Endodermal cell (in vitro differentiated cells): ENCODE data around the gene CEP104. TPM values are rescaled to one million over a fixed set of nuclear protein-coding genes. Genes with fewer than 3 reads are reported as not detected.

ENCODE experiments used
- DNase-seq: peaks from one replicate; pipeline ENCODE4 v3.0.0-alpha.2; 2017
- H3K27ac ChIP-seq: 2 replicates; pipeline ENCODE4 v1.5.1; 2013; ENCODE audit warnings: mild to moderate bottlenecking, low read depth, low read length, moderate library complexity
- H3K27me3 ChIP-seq: 2 replicates; pipeline ENCODE4 v1.6.1; 2013; ENCODE audit warnings: mild to moderate bottlenecking, low read length, moderate library complexity; ENCODE audit not compliant: insufficient read depth, control insufficient read depth, poor library complexity, severe bottlenecking
- H3K36me3 ChIP-seq: 2 replicates; pipeline ENCODE4 v1.7.0; 2013; ENCODE audit warnings: mild to moderate bottlenecking, low read length, moderate library complexity; ENCODE audit not compliant: control insufficient read depth, insufficient read depth
- H3K4me1 ChIP-seq: one replicate; pipeline ENCODE4 v1.7.0; 2013; ENCODE audit warnings: low read length; ENCODE audit not compliant: control insufficient read depth, insufficient read depth
- H3K4me3 ChIP-seq: 2 replicates; pipeline ENCODE4 v1.5.1; 2013; ENCODE audit warnings: mild to moderate bottlenecking, low read length, moderate library complexity
- H3K9ac ChIP-seq: 2 replicates; pipeline ENCODE4 v1.6.1; 2013; ENCODE audit warnings: mild to moderate bottlenecking, low read length, moderate library complexity; ENCODE audit not compliant: poor library complexity, severe bottlenecking; ENCODE audit errors: extremely low read depth
- H3K9me3 ChIP-seq: 2 replicates; pipeline ENCODE4 v1.6.1; 2013; ENCODE audit warnings: mild to moderate bottlenecking, low read length, moderate library complexity; ENCODE audit not compliant: control insufficient read depth
- H3K27ac Mint-ChIP-seq: 2 replicates; pipeline ENCODE4 v1.8.0; 2020; ENCODE audit warnings: mixed read lengths
- H3K27me3 Mint-ChIP-seq: 2 replicates; pipeline ENCODE4 v1.8.0; 2021; ENCODE audit warnings: mild to moderate bottlenecking, mixed read lengths; ENCODE audit not compliant: insufficient read depth
- H3K36me3 Mint-ChIP-seq: 2 replicates; pipeline ENCODE4 v1.8.0; 2020; ENCODE audit warnings: low read depth, mixed read lengths
- H3K4me1 Mint-ChIP-seq: 2 replicates; pipeline ENCODE4 v1.8.0; 2020; ENCODE audit warnings: mixed read lengths
- H3K4me3 Mint-ChIP-seq: 2 replicates; pipeline ENCODE4 v1.8.0; 2020; ENCODE audit warnings: mild to moderate bottlenecking, moderate library complexity, mixed read lengths
- H3K9me3 Mint-ChIP-seq: 2 replicates; pipeline ENCODE4 v1.8.0; 2020; ENCODE audit warnings: mild to moderate bottlenecking, mixed read lengths
- CTCF ChIP-seq: fragments of 200-600 bp; sonication (generic); conservative IDR thresholded peaks from 2 replicates; pipeline ENCODE4 v1.5.0; 2021; ENCODE audit warnings: antibody characterized with exemption, mild to moderate bottlenecking
- WGBS, 2 experiments: methylation state at CpG; one replicate each; pipeline versions ENCODE4 v1.1.5 to v1.1.7; 2013; ENCODE audit warnings: missing lambda C conversion rate in 2 of 2, mixed read lengths in 1 of 2; ENCODE audit not compliant: insufficient coverage in 1 of 2, insufficient read length in 1 of 2; 5-methylcytosine and 5-hydroxymethylcytosine counted together
- total RNA-seq, 2 donors: library from RNA; stranded (reverse); fragmentation: NEBNext Ultra II Directional in 1 of 2; extraction: Animal tissue kit (Norgen Biotek cat#: 25700) in 1 of 2; gene quantifications; 2 replicates in 1 of 2; 3 replicates in 1 of 2; pipeline ENCODE4 v1.2.1, GENCODE V29; 2021

CEP104 gene
- total RNA-seq, 2 donors from 2014 or later = 34.2 to 47.5 TPM

GRCh38 chr1:3825356-3825755 lies 31.7 kb downstream of the CEP104 start:
- no peaks in the 10 kb centered on the region for H3K27me3 Mint-ChIP-seq
- no peak overlapping the region for H3K4me3 ChIP-seq
- H3K27me3 ChIP-seq = no peaks in the 10 kb centered on the region
- 90 to 93% methylated on average over 15 of the region's 15 CpGs for WGBS, 2 experiments
- H3K4me3 Mint-ChIP-seq = no peak overlapping the region
- H3K27ac ChIP-seq = no peak overlapping the region
- no peak for DNase-seq
- peaks cover 68% of the 10 kb centered on the region for H3K36me3 Mint-ChIP-seq
- H3K27ac Mint-ChIP-seq = no peak overlapping the region
- H3K4me1 ChIP-seq = no peaks in the 10 kb centered on the region
- no peak for TF ChIP-seq CTCF
- H3K9ac ChIP-seq = no peak overlapping the region
- H3K4me1 Mint-ChIP-seq = no peaks in the 10 kb centered on the region
- H3K36me3 ChIP-seq = peaks cover 57% of the 10 kb centered on the region
- no peaks in the 10 kb centered on the region for H3K9me3 ChIP-seq
- H3K9me3 Mint-ChIP-seq = no peaks in the 10 kb centered on the region

DNA sequence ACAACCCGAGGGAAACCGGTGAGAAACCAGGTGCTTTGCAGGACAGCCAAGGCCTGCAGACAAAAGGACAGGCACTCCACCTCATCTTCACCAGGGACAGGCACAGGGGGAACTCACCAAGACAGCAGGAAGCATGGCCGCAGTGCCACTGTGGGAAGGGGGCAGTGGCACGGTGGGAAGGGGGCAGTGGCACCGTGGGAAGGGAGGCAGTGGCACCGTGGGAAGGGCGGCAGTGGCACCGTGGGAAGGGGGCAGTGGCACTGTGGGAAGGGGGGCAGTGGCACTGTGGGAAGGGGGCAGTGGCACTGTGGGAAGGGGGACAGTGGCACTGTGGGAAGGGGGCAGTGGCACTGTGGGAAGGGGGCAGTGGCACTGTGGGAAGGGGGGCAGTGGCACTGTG lies 32.4 kb downstream of the CEP104 start:
- no peaks in the 10 kb centered on the region for H3K9me3 Mint-ChIP-seq
- no peak for TF ChIP-seq CTCF
- H3K4me1 Mint-ChIP-seq = no peaks in the 10 kb centered on the region

GRCh38 chr1:3822421-3822820 lies 34.6 kb downstream of the CEP104 start:
- no peaks in the 10 kb centered on the region for H3K27me3 ChIP-seq
- Mint-ChIP-seq H3K36me3 (peaks cover 59% of the 10 kb centered on the region), H3K9me3 (no peaks in the 10 kb centered on the region), H3K4me1 (no peaks in the 10 kb centered on the region), H3K4me3 (no peak overlapping the region), H3K27ac (no peak overlapping the region), H3K27me3 (no peaks in the 10 kb centered on the region)
- no peak overlapping the region for H3K4me3 ChIP-seq
- 90 to 91% methylated on average over 13 to 16 of the region's 16 CpGs for WGBS, 2 experiments
- peaks cover 42% of the 10 kb centered on the region for H3K36me3 ChIP-seq
- no peaks in the 10 kb centered on the region for H3K9me3 ChIP-seq
- no peak for DNase-seq
- TF ChIP-seq CTCF = no peak
- H3K4me1 ChIP-seq = no peaks in the 10 kb centered on the region
- H3K27ac ChIP-seq = no peak overlapping the region
- no peak overlapping the region for H3K9ac ChIP-seq

More for the DNA sequence above, 32.4 kb downstream of the CEP104 start:
- Mint-ChIP-seq H3K27me3 (no peaks in the 10 kb centered on the region), H3K27ac (no peak overlapping the region), H3K36me3 (peaks cover 68% of the 10 kb centered on the region), H3K4me3 (no peak overlapping the region)
- DNase-seq = no peak
- Histone ChIP-seq H3K9me3 (no peaks in the 10 kb centered on the region), H3K27ac (no peak overlapping the region), H3K4me3 (no peak overlapping the region), H3K9ac (no peak overlapping the region), H3K36me3 (peaks cover 50% of the 10 kb centered on the region), H3K4me1 (no peaks in the 10 kb centered on the region), H3K27me3 (no peaks in the 10 kb centered on the region)
- WGBS, 2 experiments = 83 to 91% methylated on average over 1 to 8 of the region's 8 CpGs
